Naive thymus-derived CD4-positive, alpha-beta T cell (primary cell): ENCODE results near the gene CACNA2D4. TPM values are rescaled to one million over a fixed set of nuclear protein-coding genes. Genes with fewer than 3 reads are reported as not detected.
A peak's percentile ranks its signal among the peaks of the same experiment; 100 is the strongest.

Experiments
- ATAC-seq: fragments of 150-1000 bp; cut with Tn5 transposase; 2 replicates; pipeline ENCODE4 v1.10.0; 2021; ENCODE audit warnings: mild to moderate bottlenecking, moderate library complexity
- CTCF ChIA-PET: fragments of 350-600 bp; sonication (Branson Sonifier 250); formaldehyde crosslinking; loops from one replicate; lab custom pipeline; 2021; ENCODE audit warnings: antibody characterized with exemption; lab: Charles Lee
- POLR2A ChIA-PET: fragments of 350-600 bp; sonication (Branson Sonifier 250); formaldehyde crosslinking; loops from one replicate; lab custom pipeline; 2021; ENCODE audit warnings: antibody characterized with exemption, inconsistent platforms; lab: Charles Lee
- DNase-seq, 9 donors: peaks; one replicate each; pipeline versions ENCODE4 v3.0.0 to v3.0.0-alpha.2; 2020 to 2022; ENCODE audit warnings: mixed read lengths in 1 of 9
- H3K27ac ChIP-seq: one replicate; pipeline ENCODE4 v1.7.0; 2013; ENCODE audit warnings: mild to moderate bottlenecking, low read depth, low read length, moderate library complexity
- H3K27me3 ChIP-seq, 2 donors: one replicate each; pipeline ENCODE4 v1.7.0; 2013; ENCODE audit warnings: low read length in 2 of 2, mild to moderate bottlenecking in 2 of 2, moderate library complexity in 2 of 2; ENCODE audit not compliant: control insufficient read depth in 2 of 2, insufficient read depth in 2 of 2
- H3K36me3 ChIP-seq, 3 experiments: 1 replicate in 2 of 3; 2 replicates in 1 of 3; pipeline ENCODE4 v1.7.0; 2013; ENCODE audit warnings: low read length in 3 of 3, mild to moderate bottlenecking in 3 of 3, moderate library complexity in 1 of 3; ENCODE audit not compliant: insufficient read depth in 3 of 3, control insufficient read depth in 2 of 3
- H3K4me1 ChIP-seq, 2 donors: one replicate each; pipeline ENCODE4 v1.7.0; 2013; ENCODE audit warnings: low read length in 2 of 2, mild to moderate bottlenecking in 2 of 2, moderate library complexity in 1 of 2; ENCODE audit not compliant: control insufficient read depth in 2 of 2, insufficient read depth in 2 of 2
- H3K4me3 ChIP-seq: 2 replicates; pipeline ENCODE4 v1.7.0; 2013; ENCODE audit warnings: mild to moderate bottlenecking, low read length
- H3K9me3 ChIP-seq, 3 experiments: 1 replicate in 2 of 3; 2 replicates in 1 of 3; pipeline ENCODE4 v1.7.0; 2013; ENCODE audit warnings: low read length in 3 of 3; ENCODE audit not compliant: control insufficient read depth in 2 of 3
- H3K27ac Mint-ChIP-seq, 9 donors: one replicate each; pipeline ENCODE4 v1.8.0; 2020 to 2022; ENCODE audit warnings: mixed read lengths in 9 of 9, mild to moderate bottlenecking in 8 of 9, moderate library complexity in 5 of 9, inconsistent platforms in 2 of 9
- H3K27me3 Mint-ChIP-seq, 5 donors: one replicate each; pipeline ENCODE4 v1.8.0; 2021 to 2022; ENCODE audit warnings: mixed read lengths in 5 of 5, mild to moderate bottlenecking in 1 of 5
- H3K36me3 Mint-ChIP-seq, 5 donors: one replicate each; pipeline ENCODE4 v1.8.0; 2020 to 2022; ENCODE audit warnings: mixed read lengths in 5 of 5, mild to moderate bottlenecking in 3 of 5, inconsistent platforms in 1 of 5
- H3K4me1 Mint-ChIP-seq, 7 donors: one replicate each; pipeline ENCODE4 v1.8.0; 2020 to 2022; ENCODE audit warnings: mixed read lengths in 7 of 7, mild to moderate bottlenecking in 3 of 7, inconsistent platforms in 1 of 7
- H3K4me3 Mint-ChIP-seq, 10 donors: one replicate each; pipeline ENCODE4 v1.8.0; 2020 to 2022; ENCODE audit warnings: mild to moderate bottlenecking in 10 of 10, mixed read lengths in 10 of 10, moderate library complexity in 6 of 10, inconsistent platforms in 2 of 10
- H3K9me3 Mint-ChIP-seq, 11 donors: one replicate each; pipeline ENCODE4 v1.8.0; 2020 to 2022; ENCODE audit warnings: mixed read lengths in 11 of 11, mild to moderate bottlenecking in 4 of 11, inconsistent platforms in 1 of 11, moderate library complexity in 1 of 11
- intact Hi-C, 2 donors: fragments of 100-400 bp; cut with micrococcal nuclease; formaldehyde crosslinking; loops; one replicate each; pipeline ENCODE4 v1.15.1; 2023
- polyA plus RNA-seq, 2 donors: library from polyadenylated mRNA; unstranded; fragments of 300-500 nt; fragmentation: Illumina TruSeq; gene quantifications; one replicate each; pipeline ENCODE4 v1.2.3, GENCODE V29; 2021
- total RNA-seq, 6 experiments: library from RNA in 5 of 6; stranded (reverse) in 5 of 6; gene quantifications; 1 replicate in 5 of 6; 2 replicates in 1 of 6; pipeline ENCODE4 v1.2.3 and lab custom pipeline; 2021 to 2026

Gene CACNA2D4
- total and polyA plus RNA-seq, 7 experiments from 2014 or later = 4.9 to 23.4 (median 9.5) TPM

- intact Hi-C loops = loop anchor here in 1 of 2 donors (5.0 kb wide), 2 partner anchors 258 to 788 kb away; partner anchors contain the start of gene CACNA1C
- Histone ChIP-seq H3K4me1 (peaks cover 6 to 13% of the 10 kb centered on the region in 2 donors), H3K36me3 (no peaks in the 10 kb centered on the region), H3K9me3 (no peaks in the 10 kb centered on the region), H3K4me3 (no peak overlapping the region), H3K27me3 (no peaks in the 10 kb centered on the region), H3K27ac (no peak overlapping the region)
- POLR2A ChIA-PET = interaction anchor here (0.7 to 4.1 kb wide), 4 partner anchors 135 to 158 kb away, joined by 3 to 53 read pairs (median 10); no protein-coding TSS in a partner anchor
- CTCF ChIA-PET = interaction anchor here (1.6 to 10.6 kb wide), 3 partner anchors 142 to 159 kb away, joined by 4 to 152 read pairs (median 11); no protein-coding TSS in a partner anchor
- no peaks in the 10 kb centered on the region for H3K36me3 Mint-ChIP-seq
- H3K27me3 Mint-ChIP-seq = no peaks in the 10 kb centered on the region
- H3K9me3 Mint-ChIP-seq = no peaks in the 10 kb centered on the region
- peaks cover 15 to 33% (median 27%) of the 10 kb centered on the region in 7 donors for H3K4me1 Mint-ChIP-seq
- no peak for DNase-seq
- H3K4me3 Mint-ChIP-seq = peak overlapping the region in 1 of 10 donors; percentile 32
- no peak overlapping the region for H3K27ac Mint-ChIP-seq
- ATAC-seq = no peak
Observed at GRCh38 chr12:1794440-1795090, 123.9 kb downstream of the CACNA2D4 start.

- intact Hi-C loops = no loop called here
Observed at GRCh38 chr12:1793426-1794210, 124.8 kb downstream of the CACNA2D4 start.

GRCh38 chr12:1792406-1792805, 126.0 kb downstream of the CACNA2D4 start:
- CTCF ChIA-PET = interaction anchor here (0.6 to 10.6 kb wide), 9 partner anchors 74 to 675 kb away, joined by 3 to 278 read pairs (median 9); no protein-coding TSS in a partner anchor
- Mint-ChIP-seq H3K36me3 (peaks cover 0 to 3% (median 0%) of the 10 kb centered on the region in 5 donors), H3K27me3 (no peaks in the 10 kb centered on the region), H3K27ac (peak overlapping the region in 3 of 9 donors; percentile 34 to 74 (median 60)), H3K4me1 (peaks cover 15 to 30% (median 27%) of the 10 kb centered on the region in 7 donors), H3K4me3 (no peak overlapping the region), H3K9me3 (no peaks in the 10 kb centered on the region)
- ATAC-seq = no peak
- Histone ChIP-seq H3K4me3 (no peak overlapping the region), H3K27ac (no peak overlapping the region), H3K4me1 (peaks cover 6 to 13% of the 10 kb centered on the region in 2 donors), H3K27me3 (no peaks in the 10 kb centered on the region), H3K36me3 (peaks cover 0 to under 1% (median 0%) of the 10 kb centered on the region in 3 experiments), H3K9me3 (no peaks in the 10 kb centered on the region)
- POLR2A ChIA-PET = interaction anchor here (0.6 to 1.6 kb wide), 4 partner anchors 138 to 156 kb away, joined by 3 to 7 read pairs (median 3); no protein-coding TSS in a partner anchor
- no peak for DNase-seq
- intact Hi-C loops = no loop called here

More at GRCh38 chr12:1793426-1794210, 124.8 kb downstream of the CACNA2D4 start:
- Histone ChIP-seq H3K9me3 (no peaks in the 10 kb centered on the region), H3K4me1 (peaks cover 6 to 13% of the 10 kb centered on the region in 2 donors), H3K36me3 (no peaks in the 10 kb centered on the region), H3K27me3 (no peaks in the 10 kb centered on the region), H3K4me3 (no peak overlapping the region), H3K27ac (no peak overlapping the region)
- Mint-ChIP-seq H3K36me3 (no peaks in the 10 kb centered on the region), H3K27me3 (no peaks in the 10 kb centered on the region), H3K9me3 (no peaks in the 10 kb centered on the region), H3K4me3 (no peak overlapping the region), H3K27ac (peak overlapping the region in 1 of 9 donors; percentile 47), H3K4me1 (peaks cover 15 to 30% (median 27%) of the 10 kb centered on the region in 7 donors)
- ATAC-seq = no peak
- ChIA-PET CTCF (interaction anchor here (1.6 to 10.6 kb wide), 4 partner anchors 141 to 158 kb away, joined by 4 to 278 read pairs (median 82); no protein-coding TSS in a partner anchor), POLR2A (interaction anchor here (1.0 to 4.1 kb wide), 3 partner anchors 139 to 155 kb away, joined by 3 to 53 read pairs (median 3); no protein-coding TSS in a partner anchor)
- DNase-seq = no peak

- ATAC-seq = peak; percentile 53
- Mint-ChIP-seq H3K9me3 (no peaks in the 10 kb centered on the region), H3K27ac (peak overlapping the region in 8 of 9 donors; percentile 34 to 88 (median 70)), H3K27me3 (no peaks in the 10 kb centered on the region), H3K4me1 (peaks cover 15 to 28% (median 26%) of the 10 kb centered on the region in 7 donors), H3K4me3 (peak overlapping the region in 9 of 10 donors; percentile 6 to 64 (median 33)), H3K36me3 (peaks cover 0 to 5% (median 0%) of the 10 kb centered on the region in 5 donors)
- intact Hi-C loops = loop anchor here (1.0 to 2.0 kb wide), 6 partner anchors 101 to 672 kb away; no protein-coding TSS in a partner anchor
- peak in 7 of 9 donors; percentile 49 to 74 (median 67) for DNase-seq
- Histone ChIP-seq H3K4me3 (no peak overlapping the region), H3K4me1 (peaks cover 6 to 13% of the 10 kb centered on the region in 2 donors), H3K36me3 (peaks cover 0 to 12% (median 0%) of the 10 kb centered on the region in 3 experiments), H3K27ac (peak overlapping the region; percentile 11), H3K27me3 (no peaks in the 10 kb centered on the region), H3K9me3 (no peaks in the 10 kb centered on the region)
- CTCF ChIA-PET = interaction anchor here (0.5 to 10.6 kb wide), 16 partner anchors 9 to 229 kb away, joined by 3 to 278 read pairs (median 5); no protein-coding TSS in a partner anchor
- POLR2A ChIA-PET = interaction anchor here (0.5 to 1.6 kb wide), 7 partner anchors 35 to 165 kb away, joined by 3 to 12 read pairs (median 6); partner anchors contain the start of gene ADIPOR2
Observed at GRCh38 chr12:1791104-1791841, 127.2 kb downstream of the CACNA2D4 start.

GRCh38 chr12:1790444-1790843, 128.0 kb downstream of the CACNA2D4 start:
- no peaks in the 10 kb centered on the region for H3K27me3 Mint-ChIP-seq
- no peaks in the 10 kb centered on the region for H3K9me3 Mint-ChIP-seq
- Histone ChIP-seq H3K4me1 (peaks cover 6 to 9% of the 10 kb centered on the region in 2 donors), H3K36me3 (peaks cover 0 to 20% (median 0%) of the 10 kb centered on the region in 3 experiments), H3K9me3 (no peaks in the 10 kb centered on the region), H3K27me3 (no peaks in the 10 kb centered on the region), H3K4me3 (no peak overlapping the region), H3K27ac (no peak overlapping the region)
- CTCF ChIA-PET = interaction anchor here (0.9 to 10.6 kb wide), 13 partner anchors 10 to 230 kb away, joined by 3 to 278 read pairs (median 6); no protein-coding TSS in a partner anchor
- no peak overlapping the region for H3K4me3 Mint-ChIP-seq
- H3K4me1 Mint-ChIP-seq = peaks cover 12 to 22% (median 19%) of the 10 kb centered on the region in 7 donors
- intact Hi-C loops = loop anchor here in 1 of 2 donors (2.0 kb wide), 1 partner anchor 672 kb away; no protein-coding TSS in a partner anchor
- peak overlapping the region in 3 of 9 donors; percentile 8 to 79 (median 74) for H3K27ac Mint-ChIP-seq
- ATAC-seq (no peak), DNase-seq (no peak)
- POLR2A ChIA-PET = interaction anchor here (0.6 to 1.4 kb wide), 5 partner anchors 34 to 150 kb away, joined by 3 to 12 read pairs (median 4); partner anchors contain the start of gene ADIPOR2
- peaks cover 0 to 12% (median under 1%) of the 10 kb centered on the region in 5 donors for H3K36me3 Mint-ChIP-seq
